CD4-positive, CD25-positive, alpha-beta regulatory T cell (primary cell): ENCODE measurements around the gene TOM1L2. TPM values are rescaled to one million over a fixed set of nuclear protein-coding genes. Genes with fewer than 3 reads are reported as not detected.
A peak's percentile ranks its signal among the peaks of the same experiment; 100 is the strongest.

Source experiments
- ATAC-seq, 2 donors: fragments of 150-1000 bp; cut with Tn5 transposase; one replicate each; pipeline ENCODE4 v1.10.0; 2021; ENCODE audit warnings: low read depth in 2 of 2, moderate number of reproducible peaks in 2 of 2, moderate library complexity in 1 of 2
- DNase-seq, 3 donors: peaks; one replicate each; pipeline versions ENCODE4 v3.0.0 to v3.0.0-alpha.2; 2012 to 2022; ENCODE audit warnings: mixed read lengths in 1 of 3
- H3K27ac ChIP-seq: one replicate; pipeline ENCODE4 v1.7.0; 2013; ENCODE audit warnings: mild to moderate bottlenecking, low read length; ENCODE audit not compliant: insufficient read depth, poor library complexity, severe bottlenecking
- H3K27me3 ChIP-seq: one replicate; pipeline ENCODE4 v1.7.0; 2013; ENCODE audit warnings: low read length; ENCODE audit not compliant: control insufficient read depth, insufficient read depth
- H3K36me3 ChIP-seq: one replicate; pipeline ENCODE4 v1.7.0; 2013; ENCODE audit warnings: mild to moderate bottlenecking, low read length, moderate library complexity; ENCODE audit not compliant: control insufficient read depth, insufficient read depth
- H3K4me1 ChIP-seq: 2 replicates; pipeline ENCODE4 v1.7.0; 2013; ENCODE audit warnings: mild to moderate bottlenecking, low read length; ENCODE audit not compliant: insufficient read depth, control insufficient read depth, poor library complexity, severe bottlenecking
- H3K4me3 ChIP-seq: one replicate; pipeline ENCODE4 v1.7.0; 2013; ENCODE audit warnings: low read depth, mild to moderate bottlenecking, low read length, moderate library complexity
- H3K9me3 ChIP-seq, 2 experiments: 1 replicate in 1 of 2; 2 replicates in 1 of 2; pipeline ENCODE4 v1.7.0; 2013; ENCODE audit warnings: low read length in 2 of 2, mild to moderate bottlenecking in 1 of 2, moderate library complexity in 1 of 2; ENCODE audit not compliant: control insufficient read depth in 2 of 2
- H3K27ac Mint-ChIP-seq, 3 donors: one replicate each; pipeline ENCODE4 v1.8.0; 2020 to 2022; ENCODE audit warnings: mild to moderate bottlenecking in 3 of 3, mixed read lengths in 3 of 3, moderate library complexity in 2 of 3
- H3K27me3 Mint-ChIP-seq: one replicate; pipeline ENCODE4 v1.8.0; 2022; ENCODE audit warnings: mild to moderate bottlenecking, mixed read lengths
- H3K36me3 Mint-ChIP-seq: one replicate; pipeline ENCODE4 v1.8.0; 2020; ENCODE audit warnings: mixed read lengths
- H3K4me1 Mint-ChIP-seq, 4 donors: one replicate each; pipeline ENCODE4 v1.8.0; 2020 to 2022; ENCODE audit warnings: mixed read lengths in 4 of 4, mild to moderate bottlenecking in 1 of 4
- H3K4me3 Mint-ChIP-seq, 4 donors: one replicate each; pipeline ENCODE4 v1.8.0; 2020 to 2022; ENCODE audit warnings: mild to moderate bottlenecking in 4 of 4, mixed read lengths in 4 of 4, moderate library complexity in 3 of 4
- H3K9me3 Mint-ChIP-seq, 7 donors: one replicate each; pipeline ENCODE4 v1.8.0; 2020 to 2022; ENCODE audit warnings: mixed read lengths in 7 of 7, mild to moderate bottlenecking in 3 of 7, moderate library complexity in 2 of 7
- polyA plus RNA-seq, 4 donors: library from polyadenylated mRNA; unstranded; fragments of 300-500 nt; fragmentation: Illumina TruSeq; gene quantifications; one replicate each; pipeline ENCODE4 v1.2.3, GENCODE V29; 2021
- total RNA-seq: library from RNA; stranded (reverse); gene quantifications from one replicate; pipeline ENCODE4 v1.2.3, GENCODE V29; 2022

TOM1L2 gene
- total and polyA plus RNA-seq, 5 donors from 2014 or later = 4.0 to 50.8 (median 6.7) TPM

GRCh38 chr17:17938388-17939107 lies 33.7 kb downstream of the TOM1L2 start:
- Mint-ChIP-seq H3K9me3 (no peaks in the 10 kb centered on the region), H3K27me3 (no peaks in the 10 kb centered on the region), H3K4me3 (no peak overlapping the region), H3K4me1 (peaks cover 31 to 62% (median 47%) of the 10 kb centered on the region in 4 donors), H3K36me3 (peaks cover 5% of the 10 kb centered on the region), H3K27ac (no peak overlapping the region)
- no peaks in the 10 kb centered on the region for H3K27me3 ChIP-seq
- ATAC-seq (no peak), DNase-seq (no peak)
- peaks cover 16% of the 10 kb centered on the region for H3K4me1 ChIP-seq
- H3K27ac ChIP-seq = no peak overlapping the region
- no peaks in the 10 kb centered on the region for H3K9me3 ChIP-seq
- no peaks in the 10 kb centered on the region for H3K36me3 ChIP-seq
- no peak overlapping the region for H3K4me3 ChIP-seq

GRCh38 chr17:17937958-17938357 lies 34.2 kb downstream of the TOM1L2 start:
- H3K27ac Mint-ChIP-seq = no peak overlapping the region
- H3K4me3 Mint-ChIP-seq = no peak overlapping the region

GRCh38 chr17:17937201-17937853 lies 34.9 kb downstream of the TOM1L2 start:
- peaks cover 16% of the 10 kb centered on the region for H3K4me1 ChIP-seq
- Mint-ChIP-seq H3K4me1 (peaks cover 22 to 61% (median 42%) of the 10 kb centered on the region in 4 donors), H3K27me3 (no peaks in the 10 kb centered on the region), H3K9me3 (no peaks in the 10 kb centered on the region), H3K4me3 (no peak overlapping the region), H3K36me3 (no peaks in the 10 kb centered on the region), H3K27ac (peak overlapping the region in 2 of 3 donors; percentile 13 to 80)
- no peaks in the 10 kb centered on the region for H3K36me3 ChIP-seq
- DNase-seq = no peak
- no peaks in the 10 kb centered on the region for H3K9me3 ChIP-seq
- no peak for ATAC-seq
- no peak overlapping the region for H3K27ac ChIP-seq
- no peaks in the 10 kb centered on the region for H3K27me3 ChIP-seq
- no peak overlapping the region for H3K4me3 ChIP-seq

More at GRCh38 chr17:17937958-17938357, 34.2 kb downstream of the TOM1L2 start:
- no peak overlapping the region for H3K4me3 ChIP-seq
- ATAC-seq (no peak), DNase-seq (no peak)
- Mint-ChIP-seq H3K27me3 (no peaks in the 10 kb centered on the region), H3K36me3 (no peaks in the 10 kb centered on the region), H3K9me3 (no peaks in the 10 kb centered on the region), H3K4me1 (peaks cover 25 to 61% (median 44%) of the 10 kb centered on the region in 4 donors)
- H3K27ac ChIP-seq = no peak overlapping the region
- peaks cover 16% of the 10 kb centered on the region for H3K4me1 ChIP-seq
- no peaks in the 10 kb centered on the region for H3K9me3 ChIP-seq
- H3K27me3 ChIP-seq = no peaks in the 10 kb centered on the region
- no peaks in the 10 kb centered on the region for H3K36me3 ChIP-seq

- no peaks in the 10 kb centered on the region for H3K36me3 ChIP-seq
- H3K4me3 ChIP-seq = no peak overlapping the region
- Mint-ChIP-seq H3K9me3 (no peaks in the 10 kb centered on the region), H3K27ac (peak overlapping the region in 1 of 3 donors; percentile 34), H3K27me3 (no peaks in the 10 kb centered on the region), H3K4me3 (peak overlapping the region in 1 of 4 donors; percentile 38), H3K36me3 (no peaks in the 10 kb centered on the region), H3K4me1 (peaks cover 26 to 72% (median 49%) of the 10 kb centered on the region in 4 donors)
- peaks cover 16% of the 10 kb centered on the region for H3K4me1 ChIP-seq
- no peak for ATAC-seq
- peak in 1 of 3 donors; percentile 10 for DNase-seq
- H3K27me3 ChIP-seq = no peaks in the 10 kb centered on the region
- H3K9me3 ChIP-seq = no peaks in the 10 kb centered on the region
- H3K27ac ChIP-seq = no peak overlapping the region
Observed at GRCh38 chr17:17935321-17936271, 36.6 kb downstream of the TOM1L2 start.

- H3K9me3 Mint-ChIP-seq = no peaks in the 10 kb centered on the region
- no peak overlapping the region for H3K4me3 ChIP-seq
- H3K36me3 Mint-ChIP-seq = no peaks in the 10 kb centered on the region
- no peaks in the 10 kb centered on the region for H3K27me3 ChIP-seq
- H3K9me3 ChIP-seq = no peaks in the 10 kb centered on the region
- H3K27ac Mint-ChIP-seq = peak overlapping the region in 2 of 3 donors; percentile 25 to 34
- peaks cover 26 to 70% (median 48%) of the 10 kb centered on the region in 4 donors for H3K4me1 Mint-ChIP-seq
- H3K36me3 ChIP-seq = no peaks in the 10 kb centered on the region
- no peaks in the 10 kb centered on the region for H3K27me3 Mint-ChIP-seq
- DNase-seq = no peak
- no peak overlapping the region for H3K27ac ChIP-seq
- ATAC-seq = no peak
- H3K4me1 ChIP-seq = peaks cover 16% of the 10 kb centered on the region
- H3K4me3 Mint-ChIP-seq = peak overlapping the region in 1 of 4 donors; percentile 13
Observed at GRCh38 chr17:17934806-17935205, 37.4 kb downstream of the TOM1L2 start.

- H3K36me3 Mint-ChIP-seq = no peaks in the 10 kb centered on the region
- no peaks in the 10 kb centered on the region for H3K27me3 Mint-ChIP-seq
- H3K4me3 ChIP-seq = no peak overlapping the region
- no peaks in the 10 kb centered on the region for H3K27me3 ChIP-seq
- no peaks in the 10 kb centered on the region for H3K36me3 ChIP-seq
- no peak overlapping the region for H3K27ac ChIP-seq
- H3K4me1 Mint-ChIP-seq = peaks cover 22 to 71% (median 48%) of the 10 kb centered on the region in 4 donors
- no peaks in the 10 kb centered on the region for H3K9me3 ChIP-seq
- ATAC-seq = no peak
- no peak for DNase-seq
- peaks cover 16% of the 10 kb centered on the region for H3K4me1 ChIP-seq
- H3K9me3 Mint-ChIP-seq = no peaks in the 10 kb centered on the region
- H3K27ac Mint-ChIP-seq = peak overlapping the region in 1 of 3 donors; percentile 70
- H3K4me3 Mint-ChIP-seq = no peak overlapping the region
Observed at GRCh38 chr17:17934214-17934613, 38.0 kb downstream of the TOM1L2 start.

- DNase-seq = no peak
- Mint-ChIP-seq H3K4me3 (no peak overlapping the region), H3K36me3 (no peaks in the 10 kb centered on the region), H3K9me3 (no peaks in the 10 kb centered on the region), H3K27me3 (no peaks in the 10 kb centered on the region), H3K27ac (peak overlapping the region in 1 of 3 donors; percentile 71), H3K4me1 (peaks cover 20 to 67% (median 47%) of the 10 kb centered on the region in 4 donors)
- no peak for ATAC-seq
- Histone ChIP-seq H3K4me1 (peaks cover 16% of the 10 kb centered on the region), H3K36me3 (no peaks in the 10 kb centered on the region), H3K9me3 (no peaks in the 10 kb centered on the region), H3K27ac (no peak overlapping the region), H3K4me3 (no peak overlapping the region), H3K27me3 (no peaks in the 10 kb centered on the region)
Observed at GRCh38 chr17:17933775-17934174, 38.4 kb downstream of the TOM1L2 start.
